Pancreas (tissue), 10 donors: ENCODE results near the gene MGAT4B. TPM values are rescaled to one million over a fixed set of nuclear protein-coding genes. Genes with fewer than 3 reads are reported as not detected.

ENCODE experiments used
- ATAC-seq, 4 donors: fragments of 200-7000 bp; cut with Tn5 transposase; one replicate each; pipeline versions ENCODE4 v1.8.0 to v1.9.1; 2020; ENCODE audit warnings: mild to moderate bottlenecking in 4 of 4, moderate library complexity in 4 of 4
- DNase-seq, 6 donors: peaks; one replicate each; pipeline ENCODE4 v3.0.0-alpha.2; 2020
- FAIRE-seq: peaks from 2 replicates; lab custom pipeline; 2012; peaks lifted over from hg19 to GRCh38; lab: Jason Lieb, UNC
- H3K27ac ChIP-seq, 4 donors: fragments of 200-600 bp; sonication (generic); 1 replicate in 3 of 4; 2 replicates in 1 of 4; pipeline versions ENCODE4 v1.5.0 to v1.8.0; 2020
- H3K27me3 ChIP-seq, 4 donors: fragments of 200-600 bp; one replicate each; pipeline ENCODE4 v1.8.0; 2021
- H3K36me3 ChIP-seq, 3 donors: fragments of 200-600 bp; sonication (generic) in 1 of 3; one replicate each; pipeline versions ENCODE4 v1.5.0 to v1.8.0; 2020 to 2021
- H3K4me1 ChIP-seq, 3 donors: fragments of 200-600 bp; one replicate each; pipeline ENCODE4 v1.8.0; 2021
- H3K4me3 ChIP-seq, 4 donors: fragments of 200-600 bp; sonication (generic) in 2 of 4; one replicate each; pipeline versions ENCODE4 v1.5.0 to v1.8.0; 2020 to 2021
- H3K9me3 ChIP-seq, 4 donors: fragments of 200-600 bp; one replicate each; pipeline ENCODE4 v1.8.0; 2021
- WGBS, 2 donors: extraction: QIAGEN DNeasy Blood & Tissue Kit; methylation state at CpG; one replicate each; pipeline ENCODE4 v1.1.7; 2013; 5-methylcytosine and 5-hydroxymethylcytosine counted together
- intact Hi-C, 3 donors: fragments of 100-400 bp; cut with DNase I; formaldehyde crosslinking; loops; one replicate each; pipeline versions ENCODE4 v1.11.1 to v1.14.2; 2022
- polyA plus RNA-seq, 2 donors: library from polyadenylated mRNA; stranded (reverse); fragments of 200-250 nt; gene quantifications; one replicate each; pipeline ENCODE4 v1.2.3, GENCODE V29; 2013
- total RNA-seq, 6 donors: library from RNA; stranded (reverse); fragmentation: NEBNext Ultra II Directional in 4 of 6; extraction: Animal tissue kit (Norgen Biotek cat#: 25700) in 4 of 6; gene quantifications; one replicate each; pipeline versions ENCODE4 v1.2.1 to v1.2.4, GENCODE V29; 2021 to 2023
- TF ChIP-seq, protein P1 (sequence below), 4 donors: fragments of 200-600 bp; sonication (generic) in 3 of 4; IDR thresholded peaks; one replicate each; pipeline versions ENCODE4 v1.5.0 to v1.8.0; 2021; ENCODE audit warnings: antibody characterized with exemption in 4 of 4
- donor health status: healthy with polysubstance abuse.
- donor health status: DM: no; HTN: no; CAD: no; lungs with moderate emphysema.
- donor health status: DM: no; HTN: no; CAD: no.
- donor health status: control.
- donor health status: control.
- donor health status: Bipolar disorder and iron deficiency.
- donor health status: DM: yes; HTN: yes; CAD: no.
- donor health status: DM: no; HTN: no; CAD: no.
- donor health status: DM: no; HTN: no; CAD: no.
- donor health status: DM: yes; HTN: yes; CAD: no.

The MGAT4B gene
- total and polyA plus RNA-seq, 8 donors = 33.7 to 97.5 (median 52.7) TPM

DNA sequence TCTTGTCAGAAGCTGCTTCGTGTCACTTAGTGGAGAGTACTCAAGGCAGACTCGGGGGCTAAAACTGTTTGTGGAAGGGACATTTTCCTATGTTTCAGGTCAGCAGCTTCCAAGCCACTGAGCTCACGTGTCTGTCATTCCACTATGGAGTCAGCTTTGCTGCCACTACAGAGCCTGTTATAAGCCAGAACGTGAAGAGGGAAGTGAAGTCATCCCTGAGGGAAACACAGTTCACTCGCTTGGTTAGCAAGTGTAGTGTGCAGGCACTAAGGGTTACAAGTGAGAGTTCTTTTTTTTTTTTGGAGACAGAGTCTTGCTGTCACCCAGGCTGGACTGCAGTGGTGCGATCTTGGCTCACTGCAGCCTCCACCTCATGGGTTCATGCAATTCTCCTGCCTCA, 37.4 kb downstream of the MGAT4B start:
- WGBS, 2 donors = 88 to 94% methylated on average over 6 of the region's 6 CpGs
- no peak for FAIRE-seq
- DNase-seq = no peak
- intact Hi-C loops = no loop called here
- Histone ChIP-seq H3K4me3 (no peak overlapping the region), H3K27me3 (no peaks in the 10 kb centered on the region), H3K4me1 (no peaks in the 10 kb centered on the region), H3K36me3 (peaks cover 7 to 70% (median 47%) of the 10 kb centered on the region in 3 donors), H3K27ac (no peak overlapping the region), H3K9me3 (no peaks in the 10 kb centered on the region)
- TF ChIP-seq, protein P1, sequence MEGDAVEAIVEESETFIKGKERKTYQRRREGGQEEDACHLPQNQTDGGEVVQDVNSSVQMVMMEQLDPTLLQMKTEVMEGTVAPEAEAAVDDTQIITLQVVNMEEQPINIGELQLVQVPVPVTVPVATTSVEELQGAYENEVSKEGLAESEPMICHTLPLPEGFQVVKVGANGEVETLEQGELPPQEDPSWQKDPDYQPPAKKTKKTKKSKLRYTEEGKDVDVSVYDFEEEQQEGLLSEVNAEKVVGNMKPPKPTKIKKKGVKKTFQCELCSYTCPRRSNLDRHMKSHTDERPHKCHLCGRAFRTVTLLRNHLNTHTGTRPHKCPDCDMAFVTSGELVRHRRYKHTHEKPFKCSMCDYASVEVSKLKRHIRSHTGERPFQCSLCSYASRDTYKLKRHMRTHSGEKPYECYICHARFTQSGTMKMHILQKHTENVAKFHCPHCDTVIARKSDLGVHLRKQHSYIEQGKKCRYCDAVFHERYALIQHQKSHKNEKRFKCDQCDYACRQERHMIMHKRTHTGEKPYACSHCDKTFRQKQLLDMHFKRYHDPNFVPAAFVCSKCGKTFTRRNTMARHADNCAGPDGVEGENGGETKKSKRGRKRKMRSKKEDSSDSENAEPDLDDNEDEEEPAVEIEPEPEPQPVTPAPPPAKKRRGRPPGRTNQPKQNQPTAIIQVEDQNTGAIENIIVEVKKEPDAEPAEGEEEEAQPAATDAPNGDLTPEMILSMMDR (IDR thresholded peaks at IDR 0.05) = no peak
- ATAC-seq = no peak

- FAIRE-seq (no peak), DNase-seq (no peak), ATAC-seq (no peak)
- Histone ChIP-seq H3K4me1 (peaks cover 0 to 1% (median under 1%) of the 10 kb centered on the region in 3 donors), H3K27me3 (no peaks in the 10 kb centered on the region), H3K4me3 (no peak overlapping the region), H3K9me3 (no peaks in the 10 kb centered on the region), H3K27ac (no peak overlapping the region), H3K36me3 (peaks cover 7 to 64% (median 39%) of the 10 kb centered on the region in 3 donors)
- 87 to 89% methylated on average over 18 of the region's 18 CpGs for WGBS, 2 donors
- TF ChIP-seq, protein P1 (IDR thresholded peaks at IDR 0.05) = no peak
- intact Hi-C loops = no loop called here
Observed at GRCh38 chr5:179768326-179769085, 38.2 kb downstream of the MGAT4B start.

DNA sequence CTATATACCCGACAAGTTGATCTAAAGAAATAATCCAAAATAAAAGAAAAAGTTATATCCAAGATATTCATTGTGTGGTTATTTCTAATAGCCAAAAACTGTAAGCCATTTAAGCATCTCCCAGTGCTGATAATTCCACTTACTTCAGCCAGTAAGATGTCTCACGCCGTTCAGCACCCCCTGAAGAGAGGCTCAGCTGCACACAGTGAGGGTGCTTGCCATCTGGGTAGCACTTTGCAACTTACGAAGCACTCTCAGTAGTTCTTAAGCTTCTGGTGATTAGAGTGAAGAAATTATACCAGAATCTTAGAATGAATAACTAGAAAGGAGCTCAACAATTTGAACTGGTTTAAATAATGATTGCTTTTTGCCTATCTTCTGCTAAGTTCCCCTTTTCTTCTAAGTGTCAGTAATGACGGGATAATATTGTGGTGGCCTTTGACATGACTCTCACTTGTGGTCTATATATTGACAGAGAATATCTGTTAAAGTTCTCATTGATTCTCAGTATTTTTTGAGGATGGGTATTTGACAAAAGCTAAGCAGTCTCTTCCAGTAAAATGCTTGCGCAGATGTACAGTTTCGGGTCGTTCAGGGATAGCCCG, 39.1 kb downstream of the MGAT4B start:
- peaks cover 5 to 11% (median 5%) of the 10 kb centered on the region in 3 donors for H3K4me1 ChIP-seq
- intact Hi-C loops = no loop called here
- H3K27me3 ChIP-seq = no peaks in the 10 kb centered on the region
- no peaks in the 10 kb centered on the region for H3K9me3 ChIP-seq
- TF ChIP-seq, protein P1 (IDR thresholded peaks at IDR 0.05) = no peak
- 87 to 88% methylated on average over 9 of the region's 9 CpGs for WGBS, 2 donors
- FAIRE-seq (no peak), DNase-seq (no peak), ATAC-seq (no peak)
- H3K36me3 ChIP-seq = peaks cover 3 to 55% (median 33%) of the 10 kb centered on the region in 3 donors
- no peak overlapping the region for H3K27ac ChIP-seq
- no peak overlapping the region for H3K4me3 ChIP-seq

GRCh38 chr5:179766726-179767455, 39.8 kb downstream of the MGAT4B start:
- no peaks in the 10 kb centered on the region for H3K9me3 ChIP-seq
- H3K4me3 ChIP-seq = no peak overlapping the region
- intact Hi-C loops = no loop called here
- H3K27ac ChIP-seq = peak overlapping the region in 2 of 4 donors; percentile 23 to 59
- TF ChIP-seq, protein P1 (IDR thresholded peaks at IDR 0.05) = no peak
- WGBS, 2 donors = 50 to 53% methylated on average over 12 of the region's 12 CpGs
- DNase-seq (no peak), FAIRE-seq (no peak), ATAC-seq (no peak)
- peaks cover 3 to 48% (median 26%) of the 10 kb centered on the region in 3 donors for H3K36me3 ChIP-seq
- peaks cover 11 to 18% (median 12%) of the 10 kb centered on the region in 3 donors for H3K4me1 ChIP-seq
- no peaks in the 10 kb centered on the region for H3K27me3 ChIP-seq
